CD4-positive, CD25-positive, alpha-beta regulatory T cell (primary cell): ENCODE results near the gene CAST. TPM values are rescaled to one million over a fixed set of nuclear protein-coding genes. Genes with fewer than 3 reads are reported as not detected.
"Not testable (repeated sequence)": the region's sequence is repeated elsewhere in the genome, so short reads cannot be mapped to it uniquely, and the experiment has no call there.

Experiments
- ATAC-seq, 2 donors: fragments of 150-1000 bp; cut with Tn5 transposase; one replicate each; pipeline ENCODE4 v1.10.0; 2021; ENCODE audit warnings: low read depth in 2 of 2, moderate number of reproducible peaks in 2 of 2, moderate library complexity in 1 of 2
- DNase-seq, 3 donors: peaks; one replicate each; pipeline versions ENCODE4 v3.0.0 to v3.0.0-alpha.2; 2012 to 2022; ENCODE audit warnings: mixed read lengths in 1 of 3
- H3K27ac ChIP-seq: one replicate; pipeline ENCODE4 v1.7.0; 2013; ENCODE audit warnings: mild to moderate bottlenecking, low read length; ENCODE audit not compliant: insufficient read depth, poor library complexity, severe bottlenecking
- H3K27me3 ChIP-seq: one replicate; pipeline ENCODE4 v1.7.0; 2013; ENCODE audit warnings: low read length; ENCODE audit not compliant: control insufficient read depth, insufficient read depth
- H3K36me3 ChIP-seq: one replicate; pipeline ENCODE4 v1.7.0; 2013; ENCODE audit warnings: mild to moderate bottlenecking, low read length, moderate library complexity; ENCODE audit not compliant: control insufficient read depth, insufficient read depth
- H3K4me1 ChIP-seq: 2 replicates; pipeline ENCODE4 v1.7.0; 2013; ENCODE audit warnings: mild to moderate bottlenecking, low read length; ENCODE audit not compliant: insufficient read depth, control insufficient read depth, poor library complexity, severe bottlenecking
- H3K4me3 ChIP-seq: one replicate; pipeline ENCODE4 v1.7.0; 2013; ENCODE audit warnings: low read depth, mild to moderate bottlenecking, low read length, moderate library complexity
- H3K9me3 ChIP-seq, 2 experiments: 1 replicate in 1 of 2; 2 replicates in 1 of 2; pipeline ENCODE4 v1.7.0; 2013; ENCODE audit warnings: low read length in 2 of 2, mild to moderate bottlenecking in 1 of 2, moderate library complexity in 1 of 2; ENCODE audit not compliant: control insufficient read depth in 2 of 2
- H3K27ac Mint-ChIP-seq, 3 donors: one replicate each; pipeline ENCODE4 v1.8.0; 2020 to 2022; ENCODE audit warnings: mild to moderate bottlenecking in 3 of 3, mixed read lengths in 3 of 3, moderate library complexity in 2 of 3
- H3K27me3 Mint-ChIP-seq: one replicate; pipeline ENCODE4 v1.8.0; 2022; ENCODE audit warnings: mild to moderate bottlenecking, mixed read lengths
- H3K36me3 Mint-ChIP-seq: one replicate; pipeline ENCODE4 v1.8.0; 2020; ENCODE audit warnings: mixed read lengths
- H3K4me1 Mint-ChIP-seq, 4 donors: one replicate each; pipeline ENCODE4 v1.8.0; 2020 to 2022; ENCODE audit warnings: mixed read lengths in 4 of 4, mild to moderate bottlenecking in 1 of 4
- H3K4me3 Mint-ChIP-seq, 4 donors: one replicate each; pipeline ENCODE4 v1.8.0; 2020 to 2022; ENCODE audit warnings: mild to moderate bottlenecking in 4 of 4, mixed read lengths in 4 of 4, moderate library complexity in 3 of 4
- H3K9me3 Mint-ChIP-seq, 7 donors: one replicate each; pipeline ENCODE4 v1.8.0; 2020 to 2022; ENCODE audit warnings: mixed read lengths in 7 of 7, mild to moderate bottlenecking in 3 of 7, moderate library complexity in 2 of 7
- polyA plus RNA-seq, 4 donors: library from polyadenylated mRNA; unstranded; fragments of 300-500 nt; fragmentation: Illumina TruSeq; gene quantifications; one replicate each; pipeline ENCODE4 v1.2.3, GENCODE V29; 2021
- total RNA-seq: library from RNA; stranded (reverse); gene quantifications from one replicate; pipeline ENCODE4 v1.2.3, GENCODE V29; 2022

Gene CAST
- total and polyA plus RNA-seq, 5 donors from 2014 or later: 37.8 to 374 (median 48.2) TPM

DNA sequence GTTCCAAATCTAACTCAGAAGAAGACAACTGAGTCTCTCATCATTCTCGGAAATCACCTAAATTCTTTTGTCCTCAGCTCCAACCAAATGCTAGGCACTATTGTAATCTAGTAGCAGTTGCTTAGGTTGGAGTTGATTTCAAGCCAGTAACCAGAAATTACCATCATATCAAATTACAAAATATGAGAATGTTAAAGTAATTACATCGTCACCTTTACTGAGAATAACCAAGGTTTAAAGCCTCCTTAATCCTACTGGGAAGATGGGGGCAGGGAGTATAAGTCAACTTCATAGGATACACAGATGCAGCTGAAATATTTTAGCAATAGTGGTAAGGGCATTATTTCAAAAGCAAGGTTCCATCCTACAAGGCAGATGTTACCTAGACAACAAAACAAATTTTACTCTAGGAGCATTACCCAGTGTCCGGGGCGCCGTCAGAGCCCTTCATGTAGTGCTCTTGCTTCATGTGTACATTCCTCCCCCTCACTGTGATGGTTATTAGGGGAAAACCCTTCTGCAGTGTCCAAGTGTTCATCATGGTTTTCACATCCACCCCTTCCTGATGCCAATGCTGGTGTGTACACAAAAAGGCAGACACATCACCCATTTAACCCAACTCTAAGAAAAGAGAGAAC is 126.1 kb downstream of the CAST start:
- H3K27ac Mint-ChIP-seq: peak overlapping the region; percentile 63 to 88 (median 80)
- peaks cover 8 to 16% (median 9%) of the 10 kb centered on the region in 4 donors for H3K4me1 Mint-ChIP-seq
- peaks cover 59% of the 10 kb centered on the region for H3K36me3 Mint-ChIP-seq
- H3K36me3 ChIP-seq: peaks cover 95% of the 10 kb centered on the region
- no peak overlapping the region for H3K27ac ChIP-seq
- H3K27me3 Mint-ChIP-seq: no peaks in the 10 kb centered on the region
- no peak overlapping the region for H3K4me3 ChIP-seq
- ATAC-seq: no peak
- no peaks in the 10 kb centered on the region for H3K4me1 ChIP-seq
- no peaks in the 10 kb centered on the region for H3K9me3 Mint-ChIP-seq
- H3K9me3 ChIP-seq: no peaks in the 10 kb centered on the region
- no peak for DNase-seq
- no peak overlapping the region for H3K4me3 Mint-ChIP-seq
- no peaks in the 10 kb centered on the region for H3K27me3 ChIP-seq

DNA sequence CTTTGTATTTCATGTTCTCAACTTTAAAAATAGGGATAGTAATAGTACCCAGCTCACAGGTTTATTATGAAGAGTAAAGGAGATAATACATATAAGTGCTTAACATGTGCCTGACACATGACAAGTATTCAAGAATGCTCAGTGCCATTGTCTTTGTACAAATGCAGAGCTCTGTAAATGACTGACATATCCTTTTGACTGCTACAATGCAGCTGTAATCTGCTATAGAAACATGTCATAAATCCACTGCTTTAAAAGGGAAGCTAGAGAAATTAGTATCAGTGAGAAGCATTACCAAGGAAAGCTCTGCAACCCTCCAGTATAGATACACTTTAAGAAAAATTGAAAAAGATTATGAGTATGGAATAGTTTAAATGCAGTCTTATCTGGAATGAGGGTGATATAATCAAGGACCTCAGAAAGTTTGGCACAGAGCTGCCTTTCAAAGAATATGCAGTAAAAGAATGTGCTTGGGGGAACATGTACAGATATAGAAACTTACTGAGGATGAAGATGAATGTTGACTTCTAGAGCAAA is 127.7 kb downstream of the CAST start:
- peaks cover 14 to 23% (median 17%) of the 10 kb centered on the region in 4 donors for H3K4me1 Mint-ChIP-seq
- ATAC-seq (no peak), DNase-seq (no peak)
- H3K27me3 Mint-ChIP-seq: no peaks in the 10 kb centered on the region
- H3K9me3 Mint-ChIP-seq: no peaks in the 10 kb centered on the region
- peaks cover 57% of the 10 kb centered on the region for H3K36me3 Mint-ChIP-seq
- H3K27ac Mint-ChIP-seq: peak overlapping the region; percentile 73 to 88 (median 80)
- H3K4me3 Mint-ChIP-seq: no peak overlapping the region
- H3K9me3 ChIP-seq: no peaks in the 10 kb centered on the region
- H3K4me1 ChIP-seq: no peaks in the 10 kb centered on the region
- H3K27me3 ChIP-seq: no peaks in the 10 kb centered on the region
- H3K36me3 ChIP-seq: peaks cover 95% of the 10 kb centered on the region
- no peak overlapping the region for H3K27ac ChIP-seq
- no peak overlapping the region for H3K4me3 ChIP-seq

DNA sequence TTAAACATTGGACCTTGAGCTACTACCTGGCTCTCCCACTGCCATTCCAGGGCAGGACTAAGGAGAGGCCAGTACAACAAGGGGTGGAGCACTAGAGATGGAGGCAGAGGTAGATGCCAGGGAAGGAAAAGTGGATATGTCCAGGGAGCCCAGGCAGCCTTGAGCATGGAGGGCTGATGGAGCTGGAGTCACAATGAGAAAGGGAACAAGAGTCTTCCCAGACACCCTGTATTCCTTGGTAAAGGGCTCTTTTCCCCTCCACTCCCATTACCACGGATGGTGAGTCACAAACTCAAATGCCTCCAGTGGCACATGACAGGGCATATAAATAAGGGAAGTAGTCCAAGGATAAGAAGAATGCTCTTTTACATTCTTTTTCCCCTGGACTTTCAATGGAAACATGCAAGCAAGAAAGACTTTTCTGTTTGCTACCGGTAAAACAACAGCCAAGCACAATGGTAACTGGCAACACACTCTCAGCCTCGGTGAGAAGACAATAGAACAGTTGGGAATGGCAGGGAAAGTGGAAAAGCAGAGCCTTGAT is 128.9 kb downstream of the CAST start:
- peaks cover 24 to 29% (median 27%) of the 10 kb centered on the region in 4 donors for H3K4me1 Mint-ChIP-seq
- peaks cover 0 to 2% (median 0%) of the 10 kb centered on the region in 7 donors for H3K9me3 Mint-ChIP-seq
- Histone ChIP-seq H3K4me1 (no peaks in the 10 kb centered on the region), H3K27me3 (no peaks in the 10 kb centered on the region), H3K27ac (no peak overlapping the region), H3K36me3 (peaks cover 95% of the 10 kb centered on the region), H3K9me3 (no peaks in the 10 kb centered on the region), H3K4me3 (no peak overlapping the region)
- H3K27ac Mint-ChIP-seq: peak overlapping the region in 2 of 3 donors; percentile 38 to 66
- H3K27me3 Mint-ChIP-seq: no peaks in the 10 kb centered on the region
- ATAC-seq (no peak), DNase-seq (no peak)
- peaks cover 59% of the 10 kb centered on the region for H3K36me3 Mint-ChIP-seq
- H3K4me3 Mint-ChIP-seq: no peak overlapping the region

DNA sequence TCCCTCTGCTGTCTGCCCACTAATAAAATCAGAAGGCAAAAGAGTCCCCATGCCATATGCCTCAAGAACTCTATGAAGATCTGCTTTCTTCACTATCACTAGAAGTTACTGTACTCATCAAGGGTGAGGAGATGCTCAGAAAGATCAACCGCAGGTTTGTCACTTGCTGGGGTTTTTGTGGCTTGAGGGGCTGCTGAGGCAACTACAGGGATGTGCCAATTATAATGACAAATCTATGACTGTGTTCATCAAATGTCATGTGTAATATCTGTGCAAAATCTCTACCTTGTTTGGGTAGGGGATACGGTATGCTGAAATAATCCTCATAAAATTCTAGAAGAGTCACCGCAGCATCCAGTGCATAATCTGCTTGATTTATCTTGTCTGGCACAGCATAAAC is 132.6 kb downstream of the CAST start:
- Histone ChIP-seq H3K36me3 (peaks cover 97% of the 10 kb centered on the region), H3K4me1 (no peaks in the 10 kb centered on the region), H3K9me3 (no peaks in the 10 kb centered on the region), H3K27ac (peak overlapping the region; percentile 6), H3K27me3 (no peaks in the 10 kb centered on the region), H3K4me3 (no peak overlapping the region)
- ATAC-seq: peak; percentile 81 to 82
- peaks cover 27 to 50% (median 36%) of the 10 kb centered on the region in 4 donors for H3K4me1 Mint-ChIP-seq
- no peak for DNase-seq
- H3K36me3 Mint-ChIP-seq: peaks cover 69% of the 10 kb centered on the region
- H3K27me3 Mint-ChIP-seq: no peaks in the 10 kb centered on the region
- peaks cover 0 to 3% (median 0%) of the 10 kb centered on the region in 7 donors for H3K9me3 Mint-ChIP-seq
- H3K4me3 Mint-ChIP-seq: no peak overlapping the region
- H3K27ac Mint-ChIP-seq: peak overlapping the region; percentile 12 to 52 (median 35)

DNA sequence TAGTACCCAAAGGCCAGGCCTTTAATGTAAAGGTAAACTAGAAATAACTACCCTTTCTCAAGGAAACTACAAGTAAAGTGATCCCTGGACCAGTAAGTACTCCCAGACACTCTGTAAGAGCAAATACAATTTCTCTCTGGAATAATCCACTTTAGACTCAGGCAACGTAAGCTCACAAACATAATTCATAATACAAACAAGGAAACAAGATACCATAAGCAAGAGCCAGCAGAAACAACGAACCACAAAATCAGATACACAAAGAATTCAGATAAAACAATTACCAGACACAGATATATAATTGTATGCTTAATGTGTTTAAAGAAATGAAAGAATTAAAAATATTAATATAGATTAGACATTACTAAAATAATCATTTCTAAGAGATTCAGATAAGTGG is 133.4 kb downstream of the CAST start:
- Mint-ChIP-seq H3K4me3 (no peak overlapping the region), H3K27me3 (no peaks in the 10 kb centered on the region), H3K36me3 (peaks cover 66% of the 10 kb centered on the region), H3K27ac (peak overlapping the region; percentile 21 to 93 (median 52)), H3K4me1 (peaks cover 26 to 56% (median 42%) of the 10 kb centered on the region in 4 donors), H3K9me3 (peaks cover 0 to 3% (median 0%) of the 10 kb centered on the region in 7 donors)
- H3K27ac ChIP-seq: peak overlapping the region; percentile 6
- H3K9me3 ChIP-seq: no peaks in the 10 kb centered on the region
- H3K4me3 ChIP-seq: no peak overlapping the region
- H3K4me1 ChIP-seq: no peaks in the 10 kb centered on the region
- no peaks in the 10 kb centered on the region for H3K27me3 ChIP-seq
- ATAC-seq (no peak), DNase-seq (no peak)
- H3K36me3 ChIP-seq: peaks cover 97% of the 10 kb centered on the region

DNA sequence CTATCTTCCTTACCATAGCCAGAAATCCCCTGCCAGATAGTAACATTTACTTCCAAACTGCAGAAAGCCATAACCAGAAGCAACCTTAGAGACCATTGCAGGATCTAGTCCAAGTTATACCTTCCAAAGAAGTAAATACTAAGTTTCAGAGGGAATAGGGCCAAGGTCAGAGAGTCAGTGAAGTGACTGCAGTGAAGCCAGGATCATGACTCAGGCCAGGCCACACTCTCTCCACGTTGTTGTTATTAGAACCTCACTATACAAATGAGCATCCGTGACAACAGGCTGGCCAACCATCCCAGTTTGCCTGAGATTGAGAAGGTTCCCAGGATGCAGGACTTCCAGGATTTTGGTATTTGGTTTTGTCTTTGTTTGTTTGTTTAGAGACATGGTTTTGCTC is 134.3 kb downstream of the CAST start:
- Mint-ChIP-seq H3K9me3 (peaks cover 0 to 3% (median 0%) of the 10 kb centered on the region in 7 donors), H3K4me3 (no peak overlapping the region), H3K4me1 (peaks cover 26 to 59% (median 43%) of the 10 kb centered on the region in 4 donors), H3K36me3 (peaks cover 61% of the 10 kb centered on the region), H3K27me3 (no peaks in the 10 kb centered on the region), H3K27ac (peak overlapping the region in 2 of 3 donors; percentile 52 to 71)
- DNase-seq (no peak), ATAC-seq (no peak)
- no peaks in the 10 kb centered on the region for H3K4me1 ChIP-seq
- H3K27ac ChIP-seq: no peak overlapping the region
- peaks cover 94% of the 10 kb centered on the region for H3K36me3 ChIP-seq
- no peaks in the 10 kb centered on the region for H3K9me3 ChIP-seq
- no peaks in the 10 kb centered on the region for H3K27me3 ChIP-seq
- no peak overlapping the region for H3K4me3 ChIP-seq

DNA sequence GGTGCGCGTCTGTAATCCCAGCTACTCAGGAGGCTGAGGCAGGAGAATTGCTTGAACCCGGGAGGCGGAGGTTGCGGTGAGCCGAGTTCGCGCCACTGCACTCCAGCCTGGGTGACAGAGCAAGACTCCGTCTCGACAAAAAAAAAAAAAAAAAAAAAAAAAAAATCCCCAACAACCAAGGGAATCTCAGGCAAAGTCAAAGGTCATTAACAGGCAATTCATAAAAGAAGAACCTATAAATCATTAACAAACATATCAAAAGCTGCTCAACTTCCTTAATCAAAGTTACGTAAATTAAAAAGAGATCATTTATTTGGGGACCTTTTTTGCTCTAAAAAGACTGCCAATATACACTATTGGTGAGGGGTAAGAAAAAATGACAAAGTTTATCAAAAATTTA is 139.5 kb downstream of the CAST start:
- not testable (repeated sequence) for H3K4me3 ChIP-seq, ATAC-seq, H3K9me3 ChIP-seq, H3K9me3 Mint-ChIP-seq, H3K27me3 ChIP-seq, H3K27me3 Mint-ChIP-seq, DNase-seq, H3K27ac ChIP-seq
- H3K4me3 Mint-ChIP-seq: peak overlapping the region in 2 of 4 donors; percentile 9 to 18
- H3K4me1 ChIP-seq: peaks cover 42% of the 10 kb centered on the region
- H3K36me3 Mint-ChIP-seq: peaks cover 49% of the 10 kb centered on the region
- H3K36me3 ChIP-seq: peaks cover 57% of the 10 kb centered on the region
- peak overlapping the region in 1 of 3 donors; percentile 31 for H3K27ac Mint-ChIP-seq
- peaks cover 46 to 82% (median 61%) of the 10 kb centered on the region in 4 donors for H3K4me1 Mint-ChIP-seq
